NCI-H2196 treated with DMSO at 0.1 percent for 48 hours (cell line): ENCODE data around the gene FCER2.
A peak's percentile ranks its signal among the peaks of the same experiment; 100 is the strongest.
"Not testable (repeated sequence)": the region's sequence is repeated elsewhere in the genome, so short reads cannot be mapped to it uniquely, and the experiment has no call there.

Experiments used
- DNase-seq: peaks from one replicate; lab custom pipeline; 2025; ENCODE audit not compliant: unreplicated experiment; lab: John Stamatoyannopoulos, UW

The FCER2 gene

GRCh38 chr19:7654401-7654800 lies 47.5 kb downstream of the FCER2 start:
- DNase-seq, result no peak

GRCh38 chr19:7652061-7652641 lies 49.8 kb downstream of the FCER2 start:
- peak; percentile 84 for DNase-seq

- no peak for DNase-seq
These were observed 51.8 kb downstream of the FCER2 start for GRCh38 chr19:7650148-7650547.

GRCh38 chr19:7648265-7649014 lies 53.5 kb downstream of the FCER2 start:
- no peak for DNase-seq

DNA sequence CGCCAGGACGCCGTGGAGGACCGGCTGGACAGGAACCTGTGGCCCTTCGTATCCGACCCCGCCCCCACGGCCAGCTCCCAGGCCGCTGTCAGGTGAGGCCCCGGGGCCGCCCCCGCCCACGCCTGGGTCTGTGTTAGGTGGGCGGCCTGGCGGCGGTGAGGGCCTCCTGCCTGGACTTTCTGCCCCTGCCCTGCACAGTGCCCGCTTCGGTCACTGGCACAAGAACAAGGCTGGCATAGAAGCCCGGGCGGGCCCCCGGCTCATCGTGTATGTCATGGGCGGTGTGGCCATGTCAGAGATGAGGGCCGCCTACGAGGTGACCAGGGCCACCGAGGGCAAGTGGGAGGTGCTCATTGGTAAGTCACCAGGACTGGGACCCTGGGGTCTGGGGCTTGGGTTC lies 54.8 kb downstream of the FCER2 start:
- DNase-seq, result no peak

DNA sequence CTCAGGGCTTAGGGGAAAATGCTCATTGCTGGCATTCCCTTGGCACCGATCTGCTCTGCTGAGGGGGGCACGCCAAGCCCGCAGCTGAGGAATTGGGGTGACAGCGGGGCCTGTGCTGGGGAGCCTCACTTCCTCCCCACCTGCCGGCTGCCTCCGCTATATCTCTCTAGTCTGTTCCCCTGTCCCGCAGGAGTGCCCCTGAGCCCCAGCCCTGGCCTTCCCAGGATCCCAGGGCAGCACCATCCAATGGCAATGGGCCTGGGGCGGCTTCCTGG lies 55.6 kb downstream of the FCER2 start:
- no peak for DNase-seq

GRCh38 chr19:7645656-7646425 lies 56.1 kb downstream of the FCER2 start:
- DNase-seq, result no peak

GRCh38 chr19:7645163-7645562 lies 56.8 kb downstream of the FCER2 start:
- DNase-seq, result no peak

- no peak for DNase-seq
These were observed 57.4 kb downstream of the FCER2 start for GRCh38 chr19:7644550-7644877.

- not testable (repeated sequence) for DNase-seq
These were observed 58.0 kb downstream of the FCER2 start for GRCh38 chr19:7643629-7644549.

- no peak for DNase-seq
These were observed 58.9 kb downstream of the FCER2 start for GRCh38 chr19:7643031-7643415.

GRCh38 chr19:7642295-7643030 lies 59.5 kb downstream of the FCER2 start:
- DNase-seq, result no peak

DNA sequence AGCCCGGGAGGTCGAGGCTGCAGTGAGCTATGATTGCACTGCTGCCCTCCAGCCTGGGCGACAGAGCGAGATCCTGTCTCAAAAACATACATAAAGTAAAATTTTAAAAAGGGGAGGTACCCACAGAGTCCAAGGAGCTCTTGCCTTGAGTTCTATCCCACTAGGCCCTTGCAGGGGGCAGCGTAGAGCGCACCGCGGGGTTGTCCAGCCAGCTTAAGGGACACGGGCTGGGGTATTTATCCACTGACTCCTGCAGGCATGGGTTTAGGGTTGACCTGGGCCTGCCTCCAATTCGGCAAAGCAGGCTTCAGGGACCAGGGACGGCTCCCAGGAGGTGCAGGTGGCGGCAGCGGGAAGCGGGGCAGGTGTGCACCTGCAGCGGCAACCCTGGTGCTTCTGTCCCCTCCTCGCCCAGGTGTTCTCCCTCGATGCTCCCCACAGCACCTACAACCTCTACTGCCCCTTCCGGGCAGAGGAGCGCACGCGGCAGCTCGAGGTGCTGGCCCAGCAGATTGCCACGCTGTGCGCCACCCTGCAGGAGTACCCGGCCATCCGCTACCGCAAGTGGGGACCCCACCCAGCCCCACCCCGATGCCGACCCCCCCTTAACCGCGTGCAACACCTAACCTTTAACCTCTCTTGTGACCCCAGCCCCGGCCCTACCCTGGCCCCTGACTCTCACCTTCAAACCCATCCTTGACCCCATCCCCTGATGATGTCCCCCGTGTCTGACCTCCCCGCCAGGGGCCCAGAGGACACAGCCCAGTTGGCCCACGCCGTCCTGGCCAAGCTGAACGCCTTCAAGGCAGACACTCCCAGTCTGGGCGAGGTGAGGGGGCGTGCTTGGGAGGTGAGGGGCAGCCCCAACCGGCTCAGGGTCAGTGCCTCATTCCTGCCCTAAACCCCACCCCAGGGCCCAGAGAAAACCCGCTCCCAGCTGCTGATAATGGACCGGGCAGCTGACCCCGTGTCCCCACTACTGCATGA lies 60.3 kb downstream of the FCER2 start:
- DNase-seq, result no peak

GRCh38 chr19:7640803-7641202 lies 61.1 kb downstream of the FCER2 start:
- no peak for DNase-seq

DNA sequence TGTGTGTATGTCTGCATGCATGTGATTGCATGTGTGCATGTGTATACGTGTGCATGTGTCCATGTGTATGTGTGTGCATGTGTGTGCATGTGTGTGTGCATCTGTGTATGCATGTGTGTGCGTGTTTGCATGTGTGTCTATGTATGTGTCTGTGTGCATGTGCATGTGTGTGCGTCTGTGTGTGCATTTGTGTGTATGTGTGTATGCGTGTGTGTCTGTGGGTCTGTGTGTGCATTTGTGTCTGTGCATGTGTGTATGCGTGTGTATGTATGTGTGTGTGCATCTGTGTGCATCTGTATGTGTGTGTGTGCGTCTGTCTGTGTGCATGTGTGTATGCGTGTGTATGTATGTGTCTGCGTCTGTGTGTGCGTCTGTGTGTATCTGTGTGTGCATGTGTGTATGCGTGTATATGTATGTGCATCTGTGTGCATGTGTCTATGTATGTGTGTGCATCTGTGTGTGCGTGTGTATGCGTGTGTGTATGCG lies 62.0 kb downstream of the FCER2 start:
- no peak for DNase-seq

- DNase-seq, result no peak
These were observed 63.0 kb downstream of the FCER2 start for GRCh38 chr19:7638802-7639465.
